HUES6 (cell line): Measurements from ENCODE around the gene SH3BP1.

ENCODE experiments used
- H3K27ac ChIP-seq: 2 replicates; pipeline ENCODE4 v1.7.0; 2013; ENCODE audit warnings: low read depth, mild to moderate bottlenecking, low read length, inconsistent platforms
- H3K27me3 ChIP-seq: 2 replicates; pipeline ENCODE4 v1.6.1; 2013; ENCODE audit warnings: low read length; ENCODE audit not compliant: control insufficient read depth, insufficient read depth
- H3K36me3 ChIP-seq: 2 replicates; pipeline ENCODE4 v1.6.1; 2013; ENCODE audit warnings: low read length; ENCODE audit not compliant: control insufficient read depth, insufficient read depth
- H3K4me1 ChIP-seq: 2 replicates; pipeline ENCODE4 v1.6.1; 2013; ENCODE audit warnings: low read length; ENCODE audit not compliant: control insufficient read depth, insufficient read depth
- H3K4me3 ChIP-seq: 2 replicates; pipeline ENCODE4 v1.5.1; 2013; ENCODE audit warnings: low read depth, low read length
- H3K9ac ChIP-seq: one replicate; pipeline ENCODE4 v1.6.1; 2013; ENCODE audit warnings: mild to moderate bottlenecking, low read length
- H3K9me3 ChIP-seq: 2 replicates; pipeline ENCODE4 v1.6.1; 2013; ENCODE audit warnings: low read depth, low read length; ENCODE audit not compliant: control insufficient read depth, insufficient read depth

Gene SH3BP1

DNA sequence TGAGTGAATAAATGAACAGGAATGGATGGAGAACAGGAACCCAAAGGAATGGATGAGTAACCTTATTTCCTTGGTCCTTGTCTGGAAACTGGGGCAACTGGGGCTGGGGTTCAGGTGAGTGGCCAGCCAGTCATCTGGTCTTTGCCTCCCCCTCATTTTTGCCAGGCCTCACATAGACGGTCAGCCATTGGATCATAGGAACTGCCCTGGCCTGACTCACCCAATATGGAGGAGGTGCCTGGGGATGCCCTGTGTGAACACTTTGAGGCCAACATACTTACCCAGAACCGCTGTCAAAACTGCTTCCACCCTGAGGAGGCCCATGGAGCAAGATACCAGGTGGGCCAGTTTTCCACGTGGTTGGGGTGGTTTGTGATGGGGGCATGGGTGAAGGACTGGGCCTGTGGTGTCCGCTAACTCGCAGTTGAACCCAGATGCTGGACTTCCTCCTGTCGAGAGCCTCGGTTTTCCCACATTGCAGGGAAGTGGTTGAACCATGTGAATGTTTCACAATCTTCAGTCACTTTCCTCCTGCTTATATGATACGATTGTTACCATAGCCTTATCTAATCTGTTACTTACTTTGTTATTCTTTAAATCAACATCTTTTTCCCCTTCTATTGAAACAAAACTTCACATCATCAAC, 61.8 kb downstream of the SH3BP1 start:
- peaks cover 55% of the 10 kb centered on the region for H3K36me3 ChIP-seq
- H3K4me1 ChIP-seq: no peaks in the 10 kb centered on the region
- no peaks in the 10 kb centered on the region for H3K27me3 ChIP-seq
- no peaks in the 10 kb centered on the region for H3K9me3 ChIP-seq
- no peak overlapping the region for H3K4me3 ChIP-seq
- H3K9ac ChIP-seq: no peak overlapping the region
- no peak overlapping the region for H3K27ac ChIP-seq

DNA sequence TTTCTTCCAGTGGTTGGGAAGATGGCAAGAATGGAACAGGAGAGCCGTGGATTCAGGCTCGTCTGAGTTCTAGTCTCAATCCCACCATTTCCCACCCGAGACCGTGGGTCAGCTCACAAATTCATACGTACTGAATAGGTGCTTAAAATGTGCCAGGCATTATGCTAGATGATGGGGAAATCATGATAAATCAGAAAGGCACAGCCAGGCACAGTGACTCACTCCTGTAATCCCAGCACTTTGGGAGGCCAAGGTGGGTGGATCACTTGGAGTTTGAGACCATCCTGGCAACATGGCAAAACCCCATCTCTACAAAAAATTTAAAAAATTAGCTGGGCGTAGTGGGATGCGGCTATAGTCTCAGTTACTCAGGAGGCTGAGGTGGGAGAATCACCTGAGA, 64.4 kb downstream of the SH3BP1 start:
- no peak overlapping the region for H3K9ac ChIP-seq
- no peaks in the 10 kb centered on the region for H3K9me3 ChIP-seq
- no peak overlapping the region for H3K27ac ChIP-seq
- peaks cover 66% of the 10 kb centered on the region for H3K36me3 ChIP-seq
- no peak overlapping the region for H3K4me3 ChIP-seq
- no peaks in the 10 kb centered on the region for H3K4me1 ChIP-seq
- H3K27me3 ChIP-seq: no peaks in the 10 kb centered on the region

DNA sequence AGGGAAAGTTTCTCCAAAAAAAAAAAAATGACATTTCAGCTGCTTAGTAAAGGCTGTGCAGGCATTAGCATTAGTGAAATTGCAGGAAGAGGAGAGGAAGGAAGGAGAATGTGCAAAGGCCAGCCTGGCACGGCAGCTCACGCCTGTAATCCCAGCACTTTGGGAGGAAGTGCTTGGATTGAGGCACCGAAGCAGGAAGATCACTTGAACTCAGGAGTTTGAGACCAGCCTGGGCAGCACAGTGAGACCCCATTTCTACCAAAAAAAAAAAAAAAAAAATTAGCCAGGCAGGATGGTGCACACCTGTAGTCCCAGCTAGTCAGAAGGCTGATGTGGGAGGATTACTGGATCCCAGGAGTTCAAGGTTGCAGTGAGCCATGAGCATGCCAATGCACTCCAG, 65.2 kb downstream of the SH3BP1 start:
- no peaks in the 10 kb centered on the region for H3K4me1 ChIP-seq
- no peaks in the 10 kb centered on the region for H3K27me3 ChIP-seq
- H3K4me3 ChIP-seq: no peak overlapping the region
- H3K36me3 ChIP-seq: peaks cover 64% of the 10 kb centered on the region
- H3K9me3 ChIP-seq: no peaks in the 10 kb centered on the region
- H3K9ac ChIP-seq: no peak overlapping the region
- no peak overlapping the region for H3K27ac ChIP-seq

DNA sequence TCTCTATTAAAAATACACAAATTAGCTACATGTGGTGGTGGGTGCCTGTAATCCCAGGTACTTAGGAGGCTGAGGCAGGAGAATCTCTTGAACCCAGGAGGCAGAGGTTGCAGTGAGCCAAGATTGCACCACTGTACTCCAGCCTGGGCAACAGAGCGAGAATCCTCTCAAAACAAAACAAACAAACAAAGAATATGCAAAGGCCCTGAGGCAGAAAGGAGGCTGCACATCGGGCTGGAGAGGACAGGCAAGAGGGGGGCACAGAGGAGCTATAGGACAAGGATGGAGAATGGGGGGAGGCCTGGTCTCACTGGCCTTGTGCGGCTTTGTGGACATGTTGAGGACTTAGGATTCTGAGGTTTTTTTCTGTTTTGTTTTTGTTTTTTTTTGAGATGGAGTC, 65.7 kb downstream of the SH3BP1 start:
- no peak overlapping the region for H3K27ac ChIP-seq
- peaks cover 69% of the 10 kb centered on the region for H3K36me3 ChIP-seq
- no peak overlapping the region for H3K9ac ChIP-seq
- no peaks in the 10 kb centered on the region for H3K4me1 ChIP-seq
- H3K9me3 ChIP-seq: no peaks in the 10 kb centered on the region
- H3K4me3 ChIP-seq: no peak overlapping the region
- no peaks in the 10 kb centered on the region for H3K27me3 ChIP-seq
